ENCODE measurements around the gene E4F1. TPM values are rescaled to one million over a fixed set of nuclear protein-coding genes. Genes with fewer than 3 reads are reported as not detected.

Gene E4F1
- total and polyA plus RNA-seq, 9 of the 15 experiments (the other 6 are each of a cell fraction or from before 2014, with no cell fraction given): 0.48 to 94.9 (median 20.4) TPM

- TF ChIP-seq, protein P1, sequence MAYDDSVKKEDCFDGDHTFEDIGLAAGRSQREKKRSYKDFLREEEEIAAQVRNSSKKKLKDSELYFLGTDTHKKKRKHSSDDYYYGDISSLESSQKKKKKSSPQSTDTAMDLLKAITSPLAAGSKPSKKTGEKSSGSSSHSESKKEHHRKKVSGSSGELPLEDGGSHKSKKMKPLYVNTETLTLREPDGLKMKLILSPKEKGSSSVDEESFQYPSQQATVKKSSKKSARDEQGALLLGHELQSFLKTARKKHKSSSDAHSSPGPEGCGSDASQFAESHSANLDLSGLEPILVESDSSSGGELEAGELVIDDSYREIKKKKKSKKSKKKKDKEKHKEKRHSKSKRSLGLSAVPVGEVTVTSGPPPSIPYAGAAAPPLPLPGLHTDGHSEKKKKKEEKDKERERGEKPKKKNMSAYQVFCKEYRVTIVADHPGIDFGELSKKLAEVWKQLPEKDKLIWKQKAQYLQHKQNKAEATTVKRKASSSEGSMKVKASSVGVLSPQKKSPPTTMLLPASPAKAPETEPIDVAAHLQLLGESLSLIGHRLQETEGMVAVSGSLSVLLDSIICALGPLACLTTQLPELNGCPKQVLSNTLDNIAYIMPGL (CRISPR knock-in tag; IDR thresholded peaks at IDR 0.05): no peak
Measured at GRCh38 chr16:2180461-2180860, 42.9 kb upstream of the E4F1 start (continued).

DNA sequence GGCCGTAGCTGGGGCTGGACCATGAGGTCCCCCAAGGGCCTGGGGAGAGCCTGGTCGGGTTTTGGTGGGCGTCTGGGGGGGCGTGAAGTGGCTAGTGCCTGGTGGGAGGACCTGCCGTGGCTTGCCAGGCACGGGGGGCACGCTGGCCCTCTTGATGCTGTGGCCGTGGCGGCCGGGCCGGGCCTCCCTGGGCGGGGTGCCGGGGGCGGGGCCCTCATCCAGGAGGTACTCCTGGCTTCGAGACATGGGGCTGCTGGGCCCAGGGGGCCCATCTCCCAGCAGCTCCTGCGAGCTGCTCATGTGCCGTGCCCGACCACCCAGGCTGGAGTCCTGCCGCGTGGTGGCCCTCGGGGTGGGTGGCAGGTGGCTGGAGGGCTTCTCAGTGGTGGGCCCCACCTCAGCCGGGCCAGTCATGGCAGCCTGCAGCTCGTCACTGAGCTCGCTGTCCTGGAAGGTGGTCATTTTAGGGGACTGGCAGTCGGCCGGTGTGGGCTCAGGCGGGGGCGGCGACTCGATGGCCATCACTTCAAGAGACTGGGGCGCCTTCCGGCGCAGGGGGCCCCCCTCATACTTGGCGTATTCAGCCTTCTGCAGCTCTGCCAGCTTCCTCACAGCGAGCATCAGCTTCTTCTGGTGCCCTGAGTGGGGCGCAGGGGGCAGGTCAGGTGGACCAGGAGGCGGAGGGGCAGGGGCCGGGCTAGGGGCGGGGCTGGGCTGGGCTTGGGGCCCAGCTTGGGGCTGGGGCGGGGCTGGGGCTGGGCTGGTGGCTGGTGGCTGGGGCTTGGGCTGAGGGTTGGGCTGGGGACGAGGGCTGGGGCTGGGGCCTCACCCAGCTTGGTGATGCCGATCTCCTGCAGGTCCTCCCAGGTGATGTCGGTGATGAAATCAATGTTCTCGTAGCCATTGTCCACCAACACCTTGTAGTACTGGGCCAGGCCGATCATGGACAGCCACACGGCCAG lies 42.1 kb upstream of the E4F1 start:
- peak overlapping the region in 1 of 2 experiments; percentile 83; a peak in 2 of 4 replicates for H3K9ac ChIP-seq (ENCODE audit: insufficient read depth in 1 of 2, low read depth in 2 of 2, low read length in 2 of 2)
- no peak overlapping the region for H3K27ac ChIP-seq (ENCODE audit: extremely low read depth, low read depth, low read length)
- 67% methylated on average over 41 of the region's 46 CpGs for WGBS (ENCODE audit: insufficient coverage, low coverage, missing lambda C conversion rate)
- DNase-seq (ENCODE audit: extremely low read depth in 1 of 4, low spot score in 3 of 4) (peak in 3 of 4 experiments; percentile 45 to 68 (median 63)), ATAC-seq (peak; percentile 44), FAIRE-seq (no peak)
- no peaks in the 10 kb centered on the region for H3K9me1 ChIP-seq (ENCODE audit: control insufficient read depth, insufficient read depth, low read length)
- BruUV-seq (replicated peaks): no TSS peak
- H3K27me3 ChIP-seq (ENCODE audit: control insufficient read depth in 2 of 2, insufficient read depth in 2 of 2, low read length in 2 of 2): no peaks in the 10 kb centered on the region
- CTCF ChIA-PET (ENCODE audit: low intra/inter-chr PET ratio): interaction anchor here (0.6 kb wide), 1 partner anchor 197 kb away, joined by 3 read pairs; the partner anchor contains the start of gene GFER
- in situ Hi-C loops (cut with MboI): no loop called here
- H3K79me2 ChIP-seq (ENCODE audit: control insufficient read depth, insufficient read depth, low read length): no peaks in the 10 kb centered on the region
- no peaks in the 10 kb centered on the region; the same call in 1 of the 2 replicates for H4K20me1 ChIP-seq (replicated peaks; ENCODE audit: control insufficient read depth, insufficient read depth, low read length)
- TF ChIP-seq CBX3 (IDR thresholded peaks at IDR 0.05; ENCODE audit: borderline replicate concordance in 1 of 2, low read length in 2 of 2) (no peak), NFRKB (IDR thresholded peaks at IDR 0.05; ENCODE audit: low read depth) (no peak)
- TF ChIP-seq, protein P2, sequence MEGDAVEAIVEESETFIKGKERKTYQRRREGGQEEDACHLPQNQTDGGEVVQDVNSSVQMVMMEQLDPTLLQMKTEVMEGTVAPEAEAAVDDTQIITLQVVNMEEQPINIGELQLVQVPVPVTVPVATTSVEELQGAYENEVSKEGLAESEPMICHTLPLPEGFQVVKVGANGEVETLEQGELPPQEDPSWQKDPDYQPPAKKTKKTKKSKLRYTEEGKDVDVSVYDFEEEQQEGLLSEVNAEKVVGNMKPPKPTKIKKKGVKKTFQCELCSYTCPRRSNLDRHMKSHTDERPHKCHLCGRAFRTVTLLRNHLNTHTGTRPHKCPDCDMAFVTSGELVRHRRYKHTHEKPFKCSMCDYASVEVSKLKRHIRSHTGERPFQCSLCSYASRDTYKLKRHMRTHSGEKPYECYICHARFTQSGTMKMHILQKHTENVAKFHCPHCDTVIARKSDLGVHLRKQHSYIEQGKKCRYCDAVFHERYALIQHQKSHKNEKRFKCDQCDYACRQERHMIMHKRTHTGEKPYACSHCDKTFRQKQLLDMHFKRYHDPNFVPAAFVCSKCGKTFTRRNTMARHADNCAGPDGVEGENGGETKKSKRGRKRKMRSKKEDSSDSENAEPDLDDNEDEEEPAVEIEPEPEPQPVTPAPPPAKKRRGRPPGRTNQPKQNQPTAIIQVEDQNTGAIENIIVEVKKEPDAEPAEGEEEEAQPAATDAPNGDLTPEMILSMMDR (IDR thresholded peaks at IDR 0.05 in 2 of 3, conservative IDR thresholded peaks at IDR 0.05 in 1 of 3; ENCODE audit: insufficient read depth in 2 of 3, low read depth in 1 of 3, low read length in 3 of 3): no peak
- TF ChIP-seq, protein P3, sequence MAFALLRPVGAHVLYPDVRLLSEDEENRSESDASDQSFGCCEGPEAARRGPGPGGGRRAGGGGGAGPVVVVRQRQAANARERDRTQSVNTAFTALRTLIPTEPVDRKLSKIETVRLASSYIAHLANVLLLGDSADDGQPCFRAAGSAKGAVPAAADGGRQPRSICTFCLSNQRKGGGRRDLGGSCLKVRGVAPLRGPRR (CRISPR knock-in tag; IDR thresholded peaks at IDR 0.05): no peak
- peaks cover 2 to 91% of the 10 kb centered on the region in 2 experiments; a peak in 3 of 5 replicates for H3K4me1 ChIP-seq (replicated peaks in 1 of 2; ENCODE audit: control insufficient read depth in 2 of 2, insufficient read depth in 2 of 2, low read length in 2 of 2)
- peaks cover 14% of the 10 kb centered on the region; the same call in 1 of the 3 replicates for H3K36me3 ChIP-seq (ENCODE audit: control insufficient read depth, insufficient read depth, low read length)
- H3K4me3 ChIP-seq: no peak overlapping the region
- H2AFZ ChIP-seq (ENCODE audit: low read depth, low read length): no peak overlapping the region
- intact Hi-C loops (cut with micrococcal nuclease): no loop called here
- H3K4me2 ChIP-seq (ENCODE audit: insufficient read depth, low read length): no peak overlapping the region
- POLR2A ChIA-PET: interaction anchor here (0.8 to 1.4 kb wide), 3 partner anchors 13 to 27 kb away, joined by 3 read pairs; partner anchors contain the start of gene TRAF7
- no peaks in the 10 kb centered on the region for H3K9me3 ChIP-seq (replicated peaks; ENCODE audit: control insufficient read depth, insufficient read depth, low read depth, low read length)

Measured in K562 (cell line).